Measurements from ENCODE around the gene STX18.
"Not testable (repeated sequence)": the region's sequence is repeated elsewhere in the genome, so short reads cannot be mapped to it uniquely, and the experiment has no call there.

The STX18 gene

DNA sequence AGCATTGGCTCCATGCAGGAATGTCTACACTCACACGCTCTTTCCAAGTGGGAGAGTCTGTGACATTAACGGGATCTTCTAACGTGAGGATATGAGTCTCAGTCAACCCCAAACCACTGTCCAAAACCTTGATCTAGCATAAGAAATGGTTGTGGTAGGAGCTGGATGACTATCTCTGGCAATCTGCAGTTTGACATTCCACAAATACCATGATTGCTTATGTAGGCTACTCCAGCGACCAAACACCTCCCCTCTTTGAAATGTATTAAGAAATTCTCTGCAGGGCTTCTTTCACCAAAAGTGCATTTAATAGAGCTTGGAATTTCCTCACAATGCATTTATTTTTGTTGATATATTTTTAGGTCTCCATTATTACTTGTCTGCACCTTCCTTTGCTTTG, 14.1 kb upstream of the STX18 start:
- in situ Hi-C loops (cut with HindIII; ENCODE audit: low sequenced_read_pairs), result no loop called here

DNA sequence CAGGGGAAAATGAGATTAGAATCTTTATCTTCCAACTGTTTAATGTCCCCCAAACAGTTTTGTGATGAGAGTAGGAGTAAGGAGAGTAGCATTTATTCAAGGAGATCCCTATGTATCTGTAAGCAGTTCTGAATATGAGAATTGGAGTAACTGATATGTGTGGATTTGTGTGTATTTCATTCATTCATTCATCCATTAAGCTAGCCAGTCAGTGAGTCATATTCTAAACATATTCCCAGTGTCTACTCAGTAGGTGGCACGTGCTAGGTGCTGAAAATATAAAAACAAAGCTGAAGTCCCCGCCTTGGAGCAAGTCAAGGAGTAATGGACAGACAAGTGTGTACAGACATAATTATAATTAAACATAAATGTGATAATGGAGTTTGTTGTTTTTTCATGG, 12.4 kb upstream of the STX18 start:
- in situ Hi-C loops (cut with HindIII; ENCODE audit: low sequenced_read_pairs), result no loop called here

- in situ Hi-C loops (cut with HindIII; ENCODE audit: low sequenced_read_pairs), result not testable (repeated sequence)
These were observed 10.2 kb upstream of the STX18 start for GRCh38 chr4:4552042-4552441.

- in situ Hi-C loops (cut with HindIII; ENCODE audit: low sequenced_read_pairs), result not testable (repeated sequence)
These were observed 8.3 kb upstream of the STX18 start for GRCh38 chr4:4550161-4550560.

DNA sequence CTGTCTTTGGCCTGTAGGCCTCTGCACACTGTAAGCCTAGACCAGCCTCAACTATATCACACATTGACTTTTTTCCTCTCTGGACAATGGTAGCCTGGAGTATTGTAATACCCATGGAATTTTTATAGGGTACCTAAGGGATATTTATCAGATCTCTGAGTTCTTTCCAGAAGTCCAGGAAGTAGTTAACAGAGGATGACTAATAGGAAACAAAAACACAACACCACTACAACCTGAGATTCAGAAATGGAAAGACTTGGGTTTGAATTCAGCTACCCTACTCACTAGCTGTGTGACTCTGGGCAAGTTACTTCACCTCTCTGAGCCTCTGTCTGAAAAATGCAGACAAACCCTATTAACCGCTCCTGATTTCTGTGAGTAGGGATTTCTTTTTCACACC, 7.7 kb upstream of the STX18 start:
- in situ Hi-C loops (cut with HindIII; ENCODE audit: low sequenced_read_pairs), result loop anchor here (25.0 kb wide), 1 partner anchor 262 kb away; the partner anchor contains the start of genes LYAR and ZBTB49

GRCh38 chr4:4542774-4543485, 1.1 kb upstream of the STX18 start:
- in situ Hi-C loops (cut with HindIII; ENCODE audit: low sequenced_read_pairs), result loop anchor here (25.0 kb wide), 1 partner anchor 256 kb away; the partner anchor contains the start of genes LYAR and ZBTB49

GRCh38 chr4:4541040-4541631, 712 bp downstream of the STX18 start:
- in situ Hi-C loops (cut with HindIII; ENCODE audit: low sequenced_read_pairs), result loop anchor here (25.0 kb wide), 1 partner anchor 254 kb away; the partner anchor contains the start of genes LYAR and ZBTB49

DNA sequence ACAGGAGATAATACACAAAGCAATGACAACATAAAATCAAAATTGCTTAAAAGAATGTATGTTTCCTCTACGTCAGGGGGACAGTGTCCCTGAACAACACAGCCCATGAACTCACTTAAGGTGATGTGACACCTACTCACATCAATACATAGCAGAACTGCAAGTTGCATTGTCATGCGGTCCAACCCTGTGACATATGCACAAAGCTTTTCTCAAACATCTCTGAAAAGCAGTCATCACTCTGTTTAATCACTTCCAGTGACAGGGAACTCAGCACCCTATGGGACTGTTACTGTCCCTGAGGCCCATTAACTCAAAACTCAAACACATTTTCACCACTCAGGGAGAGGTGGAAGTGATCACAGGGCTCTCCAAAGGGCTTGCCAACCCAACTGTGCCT, 2.4 kb downstream of the STX18 start:
- in situ Hi-C loops (cut with HindIII; ENCODE audit: low sequenced_read_pairs), result loop anchor here (25.0 kb wide), 1 partner anchor 252 kb away; the partner anchor contains the start of genes LYAR and ZBTB49

DNA sequence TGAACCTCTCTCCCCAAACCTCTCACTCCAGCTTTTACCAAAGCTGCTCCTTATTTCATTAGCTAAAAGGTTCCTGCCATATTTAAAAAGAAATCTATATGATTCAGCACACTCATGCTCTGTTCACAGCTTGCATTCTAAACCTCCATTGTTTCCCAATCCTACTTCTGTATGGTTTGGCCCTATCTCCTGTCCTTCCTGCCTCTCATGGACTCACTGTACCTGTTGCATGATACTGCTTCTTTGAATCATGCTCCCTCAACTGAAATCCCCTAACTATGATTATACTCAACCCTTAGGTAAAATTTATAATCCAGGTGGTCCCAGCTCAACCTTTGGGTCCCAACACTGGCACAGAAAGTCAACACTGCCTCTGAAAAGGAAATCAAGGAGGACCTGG, 6.3 kb downstream of the STX18 start:
- in situ Hi-C loops (cut with HindIII; ENCODE audit: low sequenced_read_pairs), result loop anchor here (25.0 kb wide), 1 partner anchor 248 kb away; the partner anchor contains the start of genes LYAR and ZBTB49

GRCh38 chr4:4534515-4535145, 7.2 kb downstream of the STX18 start:
- in situ Hi-C loops (cut with HindIII; ENCODE audit: low sequenced_read_pairs), result loop anchor here (25.0 kb wide), 1 partner anchor 247 kb away; the partner anchor contains the start of genes LYAR and ZBTB49

GRCh38 chr4:4533461-4534169, 8.2 kb downstream of the STX18 start:
- in situ Hi-C loops (cut with HindIII; ENCODE audit: low sequenced_read_pairs), result loop anchor here (25.0 kb wide), 1 partner anchor 246 kb away; the partner anchor contains the start of genes LYAR and ZBTB49

DNA sequence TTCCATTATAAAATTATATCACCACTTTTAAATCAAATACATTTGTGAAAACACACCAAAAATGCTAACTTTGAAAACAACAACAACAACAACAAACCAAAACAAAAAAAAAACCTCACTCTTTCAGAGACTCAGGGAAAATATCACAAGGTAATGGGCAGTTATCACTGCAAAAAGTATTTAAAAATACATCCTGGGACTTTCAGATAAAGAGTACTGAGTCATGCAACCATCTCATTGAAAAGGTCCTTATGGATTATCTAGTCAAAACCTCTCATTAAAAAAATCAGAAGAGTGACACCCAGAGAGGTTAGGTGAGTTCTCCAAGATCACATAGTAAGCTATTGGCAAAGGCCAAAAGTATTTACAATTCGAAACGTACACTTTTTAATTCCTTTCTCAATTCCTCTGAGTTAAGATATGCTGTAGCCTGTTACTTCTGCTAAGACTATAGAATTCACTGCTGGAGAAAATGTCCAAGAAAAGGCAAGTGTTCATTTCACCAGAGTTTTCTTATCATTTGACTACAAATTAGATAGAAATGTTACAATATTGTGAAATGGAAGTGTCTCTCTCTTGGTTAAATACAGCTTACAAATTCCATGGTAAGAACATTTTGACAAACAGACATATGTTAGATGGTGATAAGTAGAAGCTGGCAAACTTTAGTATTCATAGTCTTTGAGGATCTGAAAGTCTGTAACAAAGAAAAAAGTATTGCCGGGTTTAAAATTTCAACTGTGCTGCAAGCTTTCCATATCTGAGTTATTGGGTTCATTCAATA, 9.3 kb downstream of the STX18 start:
- in situ Hi-C loops (cut with HindIII; ENCODE audit: low sequenced_read_pairs), result loop anchor here (25.0 kb wide), 1 partner anchor 245 kb away; the partner anchor contains the start of genes LYAR and ZBTB49

GRCh38 chr4:4529392-4529791, 12.5 kb downstream of the STX18 start:
- in situ Hi-C loops (cut with HindIII; ENCODE audit: low sequenced_read_pairs), result loop anchor here (25.0 kb wide), 1 partner anchor 242 kb away; the partner anchor contains the start of genes LYAR and ZBTB49

GRCh38 chr4:4526401-4526800, 15.4 kb downstream of the STX18 start:
- in situ Hi-C loops (cut with HindIII; ENCODE audit: low sequenced_read_pairs), result loop anchor here (25.0 kb wide), 1 partner anchor 239 kb away; the partner anchor contains the start of genes LYAR and ZBTB49

DNA sequence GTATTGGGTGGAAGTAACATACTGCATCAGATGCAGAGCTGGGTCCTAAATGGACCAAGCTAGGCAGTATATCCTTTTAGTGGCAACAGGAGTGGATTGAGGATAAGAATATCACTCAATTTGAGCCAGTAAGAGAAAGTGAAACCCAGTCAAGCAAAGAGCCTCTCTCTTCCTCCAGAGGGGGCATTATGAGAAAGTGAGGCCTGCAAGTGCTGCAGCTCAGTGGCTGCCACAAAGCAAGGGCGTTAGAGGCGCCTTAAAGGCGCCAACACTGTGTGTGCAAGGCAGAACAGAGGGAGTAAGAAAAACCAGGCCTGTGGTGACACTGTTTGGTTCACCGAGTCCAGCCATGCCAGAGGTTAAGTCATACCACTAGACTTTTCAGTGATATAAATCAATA, 17.5 kb downstream of the STX18 start:
- in situ Hi-C loops (cut with HindIII; ENCODE audit: low sequenced_read_pairs), result no loop called here

GRCh38 chr4:4521731-4522130, 20.1 kb downstream of the STX18 start:
- in situ Hi-C loops (cut with HindIII; ENCODE audit: low sequenced_read_pairs), result no loop called here

DNA sequence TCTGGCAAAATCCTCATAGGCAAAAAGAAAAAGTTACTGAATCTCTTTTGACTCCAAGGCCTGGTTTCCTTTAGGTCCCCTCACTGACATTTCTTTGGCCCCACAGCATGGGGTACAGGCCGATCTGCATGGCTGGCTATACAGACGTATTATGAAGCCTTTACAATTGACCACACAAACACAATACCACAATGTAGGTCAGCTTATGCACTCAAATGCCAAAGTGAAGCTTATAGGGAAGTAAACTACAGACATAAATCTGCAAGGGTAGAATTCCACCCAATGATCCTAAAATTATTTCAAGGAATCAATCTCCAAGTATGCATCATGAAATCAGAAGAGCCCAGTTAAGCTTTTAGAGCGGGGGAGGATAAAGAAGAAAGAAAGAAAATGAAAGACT, 20.7 kb downstream of the STX18 start:
- in situ Hi-C loops (cut with HindIII; ENCODE audit: low sequenced_read_pairs), result no loop called here

- in situ Hi-C loops (cut with HindIII; ENCODE audit: low sequenced_read_pairs), result no loop called here
These were observed 22.5 kb downstream of the STX18 start for GRCh38 chr4:4519297-4519894.

DNA sequence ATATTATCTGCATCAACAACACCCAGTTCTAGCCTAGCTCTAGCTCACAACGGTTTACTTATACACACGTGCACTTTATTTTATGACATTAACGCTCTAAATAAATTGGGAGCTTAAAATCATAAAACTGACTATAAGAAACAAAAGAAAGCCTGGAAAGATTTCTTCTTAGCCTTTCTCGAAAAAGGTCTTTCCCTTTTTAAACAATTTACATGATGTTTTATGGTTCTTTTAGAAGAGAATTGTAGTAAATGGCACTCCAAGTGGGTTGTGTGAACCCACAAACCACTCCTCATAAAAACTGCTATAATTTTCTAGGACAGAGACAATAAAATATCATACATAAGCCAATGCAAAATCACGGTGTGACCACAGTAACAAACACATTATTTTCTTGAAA, 23.1 kb downstream of the STX18 start:
- in situ Hi-C loops (cut with HindIII; ENCODE audit: low sequenced_read_pairs), result no loop called here

- in situ Hi-C loops (cut with HindIII; ENCODE audit: low sequenced_read_pairs), result no loop called here
These were observed 27.1 kb downstream of the STX18 start for GRCh38 chr4:4514786-4515185.

Measured in DLD1 (cell line).